ENCODE data around the gene WSCD2.
"Not testable (repeated sequence)": the region's sequence is repeated elsewhere in the genome, so short reads cannot be mapped to it uniquely, and the experiment has no call there.

Gene WSCD2

GRCh38 chr12:108196921-108197320 is 67.8 kb downstream of the WSCD2 start:
- no peak for DNase-seq (ENCODE audit: low spot score)

- no peak for DNase-seq (ENCODE audit: low spot score)
Observed at GRCh38 chr12:108198043-108198442, 69.0 kb downstream of the WSCD2 start.

GRCh38 chr12:108199106-108199505 is 70.0 kb downstream of the WSCD2 start:
- DNase-seq (ENCODE audit: low spot score), result no peak

GRCh38 chr12:108201808-108202207 is 72.7 kb downstream of the WSCD2 start:
- no peak for DNase-seq (ENCODE audit: low spot score)

- DNase-seq (ENCODE audit: low spot score), result no peak
Observed at GRCh38 chr12:108204117-108204987, 75.3 kb downstream of the WSCD2 start.

- no peak for DNase-seq (ENCODE audit: low spot score)
Observed at GRCh38 chr12:108205864-108206263, 76.8 kb downstream of the WSCD2 start.

- no peak for DNase-seq (ENCODE audit: low spot score)
Observed at GRCh38 chr12:108207791-108208730, 79.0 kb downstream of the WSCD2 start.

- no peak for DNase-seq (ENCODE audit: low spot score)
Observed at GRCh38 chr12:108210001-108210400, 80.9 kb downstream of the WSCD2 start.

- no peak for DNase-seq (ENCODE audit: low spot score)
Observed at GRCh38 chr12:108211157-108211556, 82.1 kb downstream of the WSCD2 start.

- no peak for DNase-seq (ENCODE audit: low spot score)
Observed at GRCh38 chr12:108213871-108214445, 84.9 kb downstream of the WSCD2 start.

- DNase-seq (ENCODE audit: low spot score), result peak; percentile 62
Observed at GRCh38 chr12:108214486-108214885, 85.4 kb downstream of the WSCD2 start.

- DNase-seq (ENCODE audit: low spot score), result no peak
Observed at GRCh38 chr12:108215458-108215857, 86.4 kb downstream of the WSCD2 start.

- no peak for DNase-seq (ENCODE audit: low spot score)
Observed at GRCh38 chr12:108218921-108219320, 89.8 kb downstream of the WSCD2 start.

GRCh38 chr12:108225101-108225500 is 96.0 kb downstream of the WSCD2 start:
- not testable (repeated sequence) for DNase-seq (ENCODE audit: low spot score)

GRCh38 chr12:108226866-108227265 is 97.8 kb downstream of the WSCD2 start:
- no peak for DNase-seq (ENCODE audit: low spot score)

GRCh38 chr12:108228746-108229145 is 99.7 kb downstream of the WSCD2 start:
- no peak for DNase-seq (ENCODE audit: low spot score)

- no peak for DNase-seq (ENCODE audit: low spot score)
Observed at GRCh38 chr12:108231109-108231905, 102.2 kb downstream of the WSCD2 start.

GRCh38 chr12:108231909-108232434 is 102.9 kb downstream of the WSCD2 start:
- no peak for DNase-seq (ENCODE audit: low spot score)

- DNase-seq (ENCODE audit: low spot score), result no peak
Observed at GRCh38 chr12:108232565-108232964, 103.5 kb downstream of the WSCD2 start.

- no peak for DNase-seq (ENCODE audit: low spot score)
Observed at GRCh38 chr12:108234158-108234557, 105.1 kb downstream of the WSCD2 start.
